Cardiac muscle cell (in vitro differentiated cells and primary cell): ENCODE results near the gene MAD1L1. TPM values are rescaled to one million over a fixed set of nuclear protein-coding genes. Genes with fewer than 3 reads are reported as not detected.
"Not testable (repeated sequence)": the region's sequence is repeated elsewhere in the genome, so short reads cannot be mapped to it uniquely, and the experiment has no call there.

ENCODE experiments used
- DNase-seq, 2 donors: peaks; one replicate each; pipeline versions ENCODE4 v3.0.0 to v3.0.0-alpha.2; 2010 to 2017; ENCODE audit warnings: low read depth in 1 of 2, low spot score in 1 of 2
- H3K27ac ChIP-seq: fragments of 200-600 bp; sonication (generic); 2 replicates; pipeline ENCODE4 v1.5.1; 2016
- H3K27me3 ChIP-seq: fragments of 200-600 bp; sonication (generic); 2 replicates; pipeline ENCODE4 v1.6.0; 2016; ENCODE audit warnings: control low read depth
- H3K36me3 ChIP-seq: fragments of 200-600 bp; sonication (generic); 2 replicates; pipeline ENCODE4 v1.5.1; 2016; ENCODE audit warnings: control low read depth
- H3K4me1 ChIP-seq: fragments of 200-600 bp; sonication (generic); 2 replicates; pipeline ENCODE4 v1.8.1; 2017; ENCODE audit warnings: low read depth, mild to moderate bottlenecking, mixed run types
- H3K4me3 ChIP-seq: fragments of 200-600 bp; sonication (generic); 2 replicates; pipeline ENCODE4 v1.5.1; 2016; ENCODE audit warnings: mild to moderate bottlenecking
- H3K9me3 ChIP-seq: fragments of 200-600 bp; sonication (generic); 2 replicates; pipeline ENCODE4 v1.5.1; 2017; ENCODE audit warnings: low read depth, mild to moderate bottlenecking, control low read depth
- CTCF ChIP-seq: IDR thresholded peaks from 2 replicates; pipeline ENCODE4 v1.5.1; 2012; ENCODE audit warnings: low read depth, mild to moderate bottlenecking, low read length
- polyA plus RNA-seq: library from polyadenylated mRNA; unstranded; fragments of >200 nt; fragmentation: Nextera tagmentation; extraction: Ambion mirVana; gene quantifications from 2 replicates; pipeline ENCODE4 v1.2.1, GENCODE V29; 2016
- total RNA-seq: library from RNA; depleted of rRNA; stranded (reverse); fragments of >200 nt; gene quantifications from 2 replicates; pipeline ENCODE4 v1.2.3, GENCODE V29; 2016

MAD1L1 gene
- total and polyA plus RNA-seq, 2 experiments from 2014 or later: 38.3 to 56.2 TPM

GRCh38 chr7:1883031-1883761 lies 349.5 kb downstream of the MAD1L1 start:
- H3K4me1 ChIP-seq: no peaks in the 10 kb centered on the region
- H3K4me3 ChIP-seq: no peak overlapping the region
- H3K27ac ChIP-seq: no peak overlapping the region
- no peaks in the 10 kb centered on the region for H3K36me3 ChIP-seq
- no peaks in the 10 kb centered on the region for H3K27me3 ChIP-seq
- H3K9me3 ChIP-seq: no peaks in the 10 kb centered on the region
- no peak for TF ChIP-seq CTCF
- peak; percentile 40 to 66 for DNase-seq

GRCh38 chr7:1882451-1882850 lies 350.3 kb downstream of the MAD1L1 start:
- Histone ChIP-seq H3K4me3 (no peak overlapping the region), H3K9me3 (no peaks in the 10 kb centered on the region), H3K27me3 (no peaks in the 10 kb centered on the region), H3K27ac (no peak overlapping the region), H3K4me1 (no peaks in the 10 kb centered on the region), H3K36me3 (no peaks in the 10 kb centered on the region)
- no peak for TF ChIP-seq CTCF
- no peak for DNase-seq

GRCh38 chr7:1881946-1882345 lies 350.8 kb downstream of the MAD1L1 start:
- TF ChIP-seq CTCF: no peak
- no peaks in the 10 kb centered on the region for H3K9me3 ChIP-seq
- H3K36me3 ChIP-seq: no peaks in the 10 kb centered on the region
- no peak overlapping the region for H3K27ac ChIP-seq
- H3K4me1 ChIP-seq: no peaks in the 10 kb centered on the region
- no peak for DNase-seq
- no peak overlapping the region for H3K4me3 ChIP-seq
- no peaks in the 10 kb centered on the region for H3K27me3 ChIP-seq

GRCh38 chr7:1876641-1877040 lies 356.1 kb downstream of the MAD1L1 start:
- not testable (repeated sequence) for H3K9me3 ChIP-seq, H3K4me3 ChIP-seq, H3K27ac ChIP-seq, H3K4me1 ChIP-seq, H3K27me3 ChIP-seq, H3K36me3 ChIP-seq, DNase-seq

DNA sequence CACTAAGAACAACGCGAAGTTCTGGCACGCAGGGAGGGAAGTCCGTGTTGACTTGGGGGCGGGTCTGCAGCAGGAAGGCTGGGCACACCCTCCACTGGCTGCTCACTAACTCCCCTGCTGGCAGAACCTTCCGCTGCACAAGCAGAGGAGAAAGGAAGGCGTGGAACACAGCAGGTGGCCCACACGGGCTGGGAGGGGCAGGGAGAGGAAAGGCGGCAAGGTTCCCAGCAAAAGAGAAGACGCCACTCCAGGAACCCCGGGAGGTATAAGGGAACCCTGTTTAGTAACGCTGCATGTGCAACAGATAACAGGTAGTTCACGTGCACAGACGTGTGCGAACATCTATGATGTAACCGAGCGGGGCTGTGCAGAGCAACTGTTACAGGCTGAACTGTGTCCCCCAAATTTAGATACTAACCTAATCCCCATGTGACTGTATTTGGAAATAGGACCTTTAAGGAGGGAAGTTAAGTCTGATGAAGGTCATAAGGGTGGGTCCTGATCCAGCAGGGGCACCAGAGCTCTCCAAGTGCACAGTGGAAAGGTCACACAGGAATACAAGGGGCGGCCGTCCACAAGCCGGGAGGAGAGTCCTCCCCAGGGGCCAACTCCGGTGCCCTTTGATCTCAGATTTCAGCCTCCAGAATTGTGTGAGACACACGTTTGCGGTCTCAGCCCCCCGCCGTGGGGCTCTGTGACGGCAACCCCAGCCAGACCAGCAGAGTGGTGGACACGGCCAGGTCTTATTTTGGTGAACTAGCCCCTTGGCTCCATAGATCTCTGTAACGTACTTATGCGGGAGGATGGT lies 357.1 kb downstream of the MAD1L1 start:
- H3K27me3 ChIP-seq, H3K9me3 ChIP-seq, H3K4me1 ChIP-seq, H3K27ac ChIP-seq, H3K36me3 ChIP-seq, H3K4me3 ChIP-seq: not testable (repeated sequence)
- DNase-seq: peak in 1 of 2 donors; percentile 18
- peak; percentile 39 for TF ChIP-seq CTCF

GRCh38 chr7:1874590-1875391 lies 358.0 kb downstream of the MAD1L1 start:
- H3K36me3 ChIP-seq, H3K9me3 ChIP-seq, H3K27me3 ChIP-seq, H3K4me3 ChIP-seq, H3K27ac ChIP-seq, H3K4me1 ChIP-seq, DNase-seq: not testable (repeated sequence)
